IMR-90 (cell line): ENCODE measurements around the gene PPFIA2. TPM values are rescaled to one million over a fixed set of nuclear protein-coding genes. Genes with fewer than 3 reads are reported as not detected.

Experiments used
- ATAC-seq: fragments of 200-7000 bp; cut with Tn5 transposase; 2 replicates; pipeline ENCODE4 v1.9.1; 2020; ENCODE audit warnings: low read depth, mild to moderate bottlenecking, moderate library complexity
- BruUV-seq: library from RNA; stranded (reverse); fragments of 400-500 nt; replicated peaks from 2 replicates; lab custom pipeline; 2021; lab: Mats Ljungman, UMichigan
- CTCF ChIA-PET: fragments of 300-600 bp; formaldehyde crosslinking; extraction: SDS; loops from one replicate; lab custom pipeline; 2021; ENCODE audit warnings: antibody characterized with exemption; lab: Yijun Ruan, JAX
- POLR2A ChIA-PET: fragments of 300-600 bp; sonication (Branson Sonifier 250); formaldehyde crosslinking; loops from one replicate; lab custom pipeline; 2022; ENCODE audit warnings: antibody characterized with exemption; ENCODE audit not compliant: unreplicated experiment; lab: Charles Lee
- DNase-seq: peaks from one replicate; pipeline ENCODE4 v3.0.0; 2013
- H2AFZ ChIP-seq: replicated peaks from 2 replicates; pipeline ENCODE3; 2013; ENCODE audit warnings: low read length, mild to moderate bottlenecking; ENCODE audit not compliant: poor library complexity
- H2AK5ac ChIP-seq: 2 replicates; pipeline ENCODE4 v1.6.1; 2013; ENCODE audit warnings: low read depth, low read length, inconsistent platforms
- H2AK9ac ChIP-seq: replicated peaks from 2 replicates; pipeline ENCODE3; 2013; ENCODE audit warnings: mild to moderate bottlenecking, low read depth, low read length, moderate library complexity; ENCODE audit not compliant: poor library complexity
- H2BK120ac ChIP-seq: 2 replicates; pipeline ENCODE4 v1.6.1; 2013; ENCODE audit warnings: low read depth, low read length, inconsistent platforms
- H2BK15ac ChIP-seq: 3 replicates; pipeline ENCODE4 v1.6.1; 2013; ENCODE audit warnings: low read depth, low read length, inconsistent platforms
- H2BK20ac ChIP-seq: 2 replicates; pipeline ENCODE4 v1.6.1; 2013; ENCODE audit warnings: low read depth, mild to moderate bottlenecking, inconsistent platforms, low read length, moderate library complexity
- H2BK5ac ChIP-seq: 2 replicates; pipeline ENCODE4 v1.6.1; 2013; ENCODE audit warnings: mild to moderate bottlenecking, low read depth, low read length, inconsistent platforms; ENCODE audit not compliant: poor library complexity, severe bottlenecking
- H3K14ac ChIP-seq: replicated peaks from 2 replicates; pipeline ENCODE4 v1.6.1; 2013; ENCODE audit warnings: low read depth, low read length, inconsistent platforms
- H3K18ac ChIP-seq: 2 replicates; pipeline ENCODE4 v1.6.1; 2013; ENCODE audit warnings: low read depth, low read length, control low read depth
- H3K23ac ChIP-seq: 2 replicates; pipeline ENCODE4 v1.6.1; 2013; ENCODE audit warnings: low read depth, low read length, inconsistent platforms
- H3K27ac ChIP-seq: 2 replicates; pipeline ENCODE4 v1.5.1; 2013; ENCODE audit warnings: mild to moderate bottlenecking, control low read depth, low read length; ENCODE audit not compliant: insufficient read depth
- H3K27me3 ChIP-seq: 2 replicates; pipeline ENCODE4 v1.6.1; 2013; ENCODE audit warnings: low read length; ENCODE audit not compliant: control insufficient read depth, insufficient read depth
- H3K36me3 ChIP-seq: 2 replicates; pipeline ENCODE4 v1.6.1; 2013; ENCODE audit warnings: low read length, mixed read lengths; ENCODE audit not compliant: control insufficient read depth, insufficient read depth
- H3K4ac ChIP-seq: 2 replicates; pipeline ENCODE4 v1.6.1; 2013; ENCODE audit warnings: low read depth, low read length, inconsistent platforms
- H3K4me1 ChIP-seq: 2 replicates; pipeline ENCODE4 v1.6.1; 2013; ENCODE audit warnings: low read length, mixed read lengths; ENCODE audit not compliant: control insufficient read depth, insufficient read depth
- H3K4me2 ChIP-seq: 2 replicates; pipeline ENCODE4 v1.6.1; 2013; ENCODE audit warnings: low read depth, mild to moderate bottlenecking, control low read depth, low read length, moderate library complexity
- H3K4me3 ChIP-seq: 2 replicates; pipeline ENCODE4 v1.5.1; 2013; ENCODE audit warnings: low read depth, mild to moderate bottlenecking, control low read depth, low read length, moderate library complexity; ENCODE audit not compliant: insufficient read depth
- H3K56ac ChIP-seq: 2 replicates; pipeline ENCODE4 v1.6.1; 2013; ENCODE audit warnings: low read length, inconsistent platforms; ENCODE audit not compliant: insufficient read depth; ENCODE audit errors: extremely low read depth
- H3K79me1 ChIP-seq, 2 experiments: 2 replicates each; pipeline ENCODE4 v1.6.1; 2013; ENCODE audit warnings: low read length in 2 of 2, inconsistent platforms in 1 of 2, low read depth in 1 of 2
- H3K9ac ChIP-seq: 2 replicates; pipeline ENCODE4 v1.6.1; 2013; ENCODE audit warnings: low read depth, low read length, control low read depth
- H3K9me1 ChIP-seq: 2 replicates; pipeline ENCODE4 v1.6.1; 2013; ENCODE audit warnings: low read length, inconsistent platforms; ENCODE audit not compliant: insufficient read depth
- H3K9me3 ChIP-seq: 2 replicates; pipeline ENCODE4 v1.6.1; 2013; ENCODE audit warnings: low read length; ENCODE audit not compliant: control insufficient read depth, insufficient read depth
- H4K20me1 ChIP-seq: 2 replicates; pipeline ENCODE4 v1.6.1; 2013; ENCODE audit warnings: low read length, inconsistent platforms; ENCODE audit not compliant: insufficient read depth
- H4K5ac ChIP-seq: 2 replicates; pipeline ENCODE4 v1.6.1; 2013; ENCODE audit warnings: mild to moderate bottlenecking, low read depth, low read length, control low read depth
- H4K8ac ChIP-seq, 2 experiments: 2 replicates each; pipeline ENCODE4 v1.6.1; 2013; ENCODE audit warnings: low read depth in 2 of 2, low read length in 2 of 2, control low read depth in 1 of 2, inconsistent platforms in 1 of 2
- H4K91ac ChIP-seq: 2 replicates; pipeline ENCODE4 v1.6.1; 2013; ENCODE audit warnings: low read depth, low read length, inconsistent platforms; ENCODE audit not compliant: insufficient read depth
- BHLHE40 ChIP-seq: fragments of 150-350 bp; IDR thresholded peaks from 2 replicates; pipeline ENCODE4 v1.6.1; 2016; ENCODE audit warnings: mild to moderate bottlenecking, low read depth, low read length
- CEBPB ChIP-seq: IDR thresholded peaks from 2 replicates; pipeline ENCODE4 v1.6.1; 2012; ENCODE audit warnings: low read depth, low read length, improper control_type of control experiment
- CHD1 ChIP-seq: IDR thresholded peaks from 2 replicates; pipeline ENCODE4 v1.6.1; 2012; ENCODE audit warnings: low read depth, low read length, improper control_type of control experiment
- CTCF ChIP-seq: conservative IDR thresholded peaks from 2 replicates; pipeline ENCODE4 v1.5.1; 2012; ENCODE audit warnings: mild to moderate bottlenecking, low read depth, low read length, improper control_type of control experiment
- ELK1 ChIP-seq: fragments of 150-350 bp; IDR thresholded peaks from 2 replicates; pipeline ENCODE4 v1.6.1; 2016; ENCODE audit warnings: low read depth, mild to moderate bottlenecking, low read length, moderate library complexity, borderline replicate concordance
- FOS ChIP-seq: fragments of 150-350 bp; IDR thresholded peaks from 2 replicates; pipeline ENCODE4 v1.6.1; 2016; ENCODE audit warnings: low read depth, low read length
- MAZ ChIP-seq: IDR thresholded peaks from 2 replicates; pipeline ENCODE4 v1.6.1; 2012; ENCODE audit warnings: low read depth, mild to moderate bottlenecking, low read length, improper control_type of control experiment, moderate library complexity, borderline replicate concordance
- MXI1 ChIP-seq: IDR thresholded peaks from 2 replicates; pipeline ENCODE4 v1.6.1; 2012; ENCODE audit warnings: low read depth, mild to moderate bottlenecking, low read length, moderate library complexity, borderline replicate concordance
- NFE2L2 ChIP-seq: fragments of 150-350 bp; IDR thresholded peaks from 2 replicates; pipeline ENCODE4 v1.6.1; 2016; ENCODE audit warnings: low read depth, mild to moderate bottlenecking, low read length
- RAD21 ChIP-seq: IDR thresholded peaks from 2 replicates; pipeline ENCODE4 v1.6.1; 2012; ENCODE audit warnings: low read length, improper control_type of control experiment
- RCOR1 ChIP-seq: IDR thresholded peaks from 2 replicates; pipeline ENCODE4 v1.6.1; 2012; ENCODE audit warnings: mild to moderate bottlenecking, low read length, improper control_type of control experiment; ENCODE audit not compliant: insufficient replicate concordance
- SMC3 ChIP-seq: fragments of 150-350 bp; IDR thresholded peaks from 2 replicates; pipeline ENCODE4 v1.6.1; 2016; ENCODE audit warnings: low read depth, mild to moderate bottlenecking, antibody characterized with exemption, low read length, moderate library complexity
- dilution Hi-C: fragments of 300-500 bp; cut with HindIII; formaldehyde crosslinking; loops from one replicate; pipeline ENCODE4 v1.14.3; 2018; ENCODE audit warnings: low sequenced_read_pairs; ENCODE audit not compliant: unreplicated experiment
- in situ Hi-C: fragments of 300-500 bp; cut with MboI; formaldehyde crosslinking; loops from 3 replicates; pipeline ENCODE4 v1.14.3; 2019; ENCODE audit warnings: low sequenced_read_pairs, inconsistent platforms, mixed read lengths
- intact Hi-C: fragments of 100-400 bp; cut with micrococcal nuclease; formaldehyde crosslinking; loops from 2 replicates; pipeline ENCODE4 v1.10.0; 2022
- polyA plus RNA-seq, 3 experiments: library from polyadenylated mRNA; depleted of rRNA; stranded (reverse); fragments of >200 nt; gene quantifications; 2 replicates each; pipeline ENCODE4 v1.2.3, GENCODE V29; 2012; ENCODE audit warnings: low replicate concordance in 1 of 3
- total RNA-seq: library from RNA; depleted of rRNA; stranded (reverse); fragments of >200 nt; gene quantifications from 2 replicates; pipeline ENCODE4 v1.2.3, GENCODE V29; 2012

The PPFIA2 gene
- total and polyA plus RNA-seq, 2 of the 4 experiments (the other 2 are of a cell fraction), result 0.29 to 1.3 TPM

GRCh38 chr12:81414441-81414840 is 344.7 kb downstream of the PPFIA2 start:
- H3K4ac ChIP-seq, result no peak overlapping the region
- BruUV-seq, result no TSS peak
- CTCF ChIA-PET, result no interaction called here

More at GRCh38 chr12:81414441-81414840, 344.7 kb downstream of the PPFIA2 start:
- Histone ChIP-seq H2AK9ac (no peak overlapping the region), H3K14ac (no peak overlapping the region), H4K91ac (no peak overlapping the region), H3K36me3 (no peaks in the 10 kb centered on the region), H3K4me1 (no peaks in the 10 kb centered on the region), H4K8ac (no peak overlapping the region), H4K5ac (no peak overlapping the region), H3K4me2 (no peak overlapping the region), H2BK120ac (no peak overlapping the region), H2AFZ (no peak overlapping the region), H3K23ac (no peak overlapping the region), H3K18ac (no peak overlapping the region), H3K9me3 (no peaks in the 10 kb centered on the region), H2BK15ac (no peak overlapping the region), H2AK5ac (no peak overlapping the region), H3K27me3 (no peaks in the 10 kb centered on the region), H2BK20ac (no peak overlapping the region), H2BK5ac (no peak overlapping the region), H3K4me3 (no peak overlapping the region), H4K20me1 (no peaks in the 10 kb centered on the region), H3K56ac (no peak overlapping the region), H3K27ac (no peak overlapping the region), H3K79me1 (no peaks in the 10 kb centered on the region), H3K9me1 (no peaks in the 10 kb centered on the region), H3K9ac (no peak overlapping the region)
- dilution Hi-C loops (no loop called here), in situ Hi-C loops (no loop called here), intact Hi-C loops (no loop called here)
- no peak for TF ChIP-seq FOS
- no peak for TF ChIP-seq SMC3
- TF ChIP-seq MAZ, result no peak
- no peak for TF ChIP-seq CTCF
- TF ChIP-seq BHLHE40, result no peak
- TF ChIP-seq CEBPB, result no peak
- TF ChIP-seq CHD1, result no peak
- TF ChIP-seq RCOR1, result no peak
- TF ChIP-seq ELK1, result no peak
- no peak for TF ChIP-seq NFE2L2
- no peak for TF ChIP-seq MXI1
- no peak for TF ChIP-seq RAD21
- POLR2A ChIA-PET, result no interaction called here
- DNase-seq (no peak), ATAC-seq (no peak)
